KMS-11 (cell line): ENCODE data around the gene FAM168A.

Experiments used
- H2AFZ ChIP-seq: fragments of 200-600 bp; sonication (generic); 2 replicates; pipeline ENCODE4 v1.6.1; 2016; ENCODE audit warnings: antibody characterized with exemption, mixed run types, low read depth
- H3K27ac ChIP-seq: fragments of 200-600 bp; sonication (generic); 2 replicates; pipeline ENCODE4 v1.6.1; 2016; ENCODE audit warnings: mild to moderate bottlenecking, mixed run types
- H3K27me3 ChIP-seq: fragments of 200-600 bp; sonication (generic); 2 replicates; pipeline ENCODE4 v1.6.1; 2017; ENCODE audit warnings: mild to moderate bottlenecking, low read depth, mixed run types, moderate library complexity; ENCODE audit not compliant: insufficient read depth
- H3K36me3 ChIP-seq: fragments of 200-600 bp; sonication (generic); 2 replicates; pipeline ENCODE4 v1.6.1; 2017; ENCODE audit warnings: mild to moderate bottlenecking, mixed run types; ENCODE audit not compliant: insufficient read depth
- H3K4me1 ChIP-seq: fragments of 200-600 bp; sonication (generic); 2 replicates; pipeline ENCODE4 v1.6.1; 2016; ENCODE audit warnings: mild to moderate bottlenecking, low read depth, mixed run types; ENCODE audit not compliant: poor library complexity, severe bottlenecking
- H3K4me2 ChIP-seq: fragments of 200-600 bp; sonication (generic); 2 replicates; pipeline ENCODE4 v1.7.0; 2016; ENCODE audit warnings: mild to moderate bottlenecking, mixed run types
- H3K4me3 ChIP-seq: fragments of 200-600 bp; sonication (generic); IDR thresholded peaks from 2 replicates; pipeline ENCODE4 v1.6.1; 2017; ENCODE audit warnings: low read depth, low read length, mixed read lengths; ENCODE audit not compliant: insufficient read depth
- H3K79me2 ChIP-seq: fragments of 200-600 bp; sonication (generic); 2 replicates; pipeline ENCODE4 v1.6.1; 2016; ENCODE audit warnings: low read depth, mixed run types; ENCODE audit not compliant: insufficient read depth
- H3K9ac ChIP-seq: fragments of 200-600 bp; sonication (generic); 2 replicates; pipeline ENCODE4 v1.6.1; 2016; ENCODE audit warnings: mild to moderate bottlenecking, mixed run types
- H4K20me1 ChIP-seq: fragments of 200-600 bp; sonication (generic); 2 replicates; pipeline ENCODE4 v1.6.1; 2016; ENCODE audit warnings: mild to moderate bottlenecking, mixed run types; ENCODE audit not compliant: insufficient read depth
- TF ChIP-seq, protein P1 (sequence below): fragments of 200-600 bp; sonication (generic); conservative IDR thresholded peaks from 2 replicates; pipeline ENCODE4 v1.6.1; 2017; ENCODE audit warnings: low read depth, mild to moderate bottlenecking, antibody characterized with exemption, low read length, moderate library complexity, mixed read lengths

FAM168A gene

DNA sequence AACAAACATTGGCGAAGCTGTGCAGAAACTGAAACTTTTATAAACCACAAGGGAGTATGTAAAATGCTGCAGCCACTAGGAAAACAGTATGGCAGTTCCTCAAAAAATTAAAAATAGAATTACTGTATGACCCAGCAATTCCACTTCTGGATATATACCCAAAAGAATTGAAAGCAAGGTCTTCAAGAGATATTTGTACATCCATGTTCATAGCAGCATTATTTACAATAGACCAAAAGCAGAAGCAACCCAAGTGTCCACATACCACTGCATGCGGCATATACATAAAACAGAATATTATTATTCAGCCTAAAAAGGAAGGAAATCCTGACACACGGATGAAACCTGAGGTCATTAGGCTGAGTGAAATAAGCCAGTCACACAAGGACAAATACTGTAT, 135.9 kb downstream of the FAM168A start:
- no peaks in the 10 kb centered on the region for H3K79me2 ChIP-seq
- TF ChIP-seq, protein P1, sequence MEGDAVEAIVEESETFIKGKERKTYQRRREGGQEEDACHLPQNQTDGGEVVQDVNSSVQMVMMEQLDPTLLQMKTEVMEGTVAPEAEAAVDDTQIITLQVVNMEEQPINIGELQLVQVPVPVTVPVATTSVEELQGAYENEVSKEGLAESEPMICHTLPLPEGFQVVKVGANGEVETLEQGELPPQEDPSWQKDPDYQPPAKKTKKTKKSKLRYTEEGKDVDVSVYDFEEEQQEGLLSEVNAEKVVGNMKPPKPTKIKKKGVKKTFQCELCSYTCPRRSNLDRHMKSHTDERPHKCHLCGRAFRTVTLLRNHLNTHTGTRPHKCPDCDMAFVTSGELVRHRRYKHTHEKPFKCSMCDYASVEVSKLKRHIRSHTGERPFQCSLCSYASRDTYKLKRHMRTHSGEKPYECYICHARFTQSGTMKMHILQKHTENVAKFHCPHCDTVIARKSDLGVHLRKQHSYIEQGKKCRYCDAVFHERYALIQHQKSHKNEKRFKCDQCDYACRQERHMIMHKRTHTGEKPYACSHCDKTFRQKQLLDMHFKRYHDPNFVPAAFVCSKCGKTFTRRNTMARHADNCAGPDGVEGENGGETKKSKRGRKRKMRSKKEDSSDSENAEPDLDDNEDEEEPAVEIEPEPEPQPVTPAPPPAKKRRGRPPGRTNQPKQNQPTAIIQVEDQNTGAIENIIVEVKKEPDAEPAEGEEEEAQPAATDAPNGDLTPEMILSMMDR: no peak
- peak overlapping the region; percentile 63 for H3K4me2 ChIP-seq
- no peak overlapping the region for H3K4me3 ChIP-seq
- H2AFZ ChIP-seq: no peak overlapping the region
- H3K4me1 ChIP-seq: peaks cover 21% of the 10 kb centered on the region
- no peak overlapping the region for H3K9ac ChIP-seq
- no peaks in the 10 kb centered on the region for H3K36me3 ChIP-seq
- no peaks in the 10 kb centered on the region for H3K27me3 ChIP-seq
- H4K20me1 ChIP-seq: no peaks in the 10 kb centered on the region
- H3K27ac ChIP-seq: no peak overlapping the region

DNA sequence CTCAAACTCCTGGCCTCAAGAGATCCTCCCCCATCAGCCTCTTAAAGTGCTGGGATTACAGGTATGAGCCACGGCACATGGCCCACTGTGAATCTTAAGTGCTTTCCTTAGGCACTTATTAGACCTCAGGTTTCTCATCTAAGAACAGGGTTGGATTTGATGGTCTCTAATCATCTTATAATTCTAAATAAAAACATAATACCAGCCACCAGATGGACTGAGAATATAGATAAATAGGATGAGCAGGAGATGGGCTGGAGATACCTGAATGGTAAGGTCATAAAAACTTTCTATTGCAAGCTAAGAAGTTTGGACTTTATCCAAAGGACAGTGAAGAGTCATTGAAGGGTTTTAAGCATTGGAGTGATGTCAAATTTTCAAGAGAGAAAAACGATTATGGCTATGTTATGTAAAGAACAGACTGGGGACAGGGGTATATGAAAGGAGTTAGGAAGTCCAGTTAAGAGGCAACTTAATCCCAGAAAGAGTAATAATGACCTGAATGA, 136.5 kb downstream of the FAM168A start:
- no peaks in the 10 kb centered on the region for H3K36me3 ChIP-seq
- peaks cover 21% of the 10 kb centered on the region for H3K4me1 ChIP-seq
- no peak overlapping the region for H3K27ac ChIP-seq
- TF ChIP-seq, protein P1: no peak
- no peak overlapping the region for H2AFZ ChIP-seq
- H3K4me2 ChIP-seq: peak overlapping the region; percentile 63; the same call in 1 of the 2 replicates
- no peaks in the 10 kb centered on the region for H3K79me2 ChIP-seq
- H3K9ac ChIP-seq: no peak overlapping the region
- H4K20me1 ChIP-seq: no peaks in the 10 kb centered on the region
- no peak overlapping the region for H3K4me3 ChIP-seq
- no peaks in the 10 kb centered on the region for H3K27me3 ChIP-seq

DNA sequence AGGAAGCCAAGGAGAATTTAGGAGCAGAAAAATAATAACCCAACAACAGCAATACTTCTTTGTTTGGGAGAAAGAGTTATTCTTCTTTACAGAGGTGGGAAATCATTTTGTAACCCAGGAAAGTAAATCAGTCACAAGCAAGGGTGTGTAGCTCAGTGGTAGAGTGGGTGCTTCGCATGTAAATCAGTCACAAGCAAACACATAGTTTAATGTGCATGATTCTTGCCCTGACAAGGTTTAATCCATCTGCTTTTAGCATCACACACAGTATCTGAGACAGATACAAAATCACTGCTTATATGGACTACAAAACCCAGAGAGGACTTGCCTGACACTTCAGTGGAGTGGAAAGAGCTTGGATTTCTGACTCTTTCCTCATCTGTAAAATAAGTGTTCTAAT, 139.7 kb downstream of the FAM168A start:
- no peak overlapping the region for H2AFZ ChIP-seq
- no peaks in the 10 kb centered on the region for H3K27me3 ChIP-seq
- TF ChIP-seq, protein P1: no peak

DNA sequence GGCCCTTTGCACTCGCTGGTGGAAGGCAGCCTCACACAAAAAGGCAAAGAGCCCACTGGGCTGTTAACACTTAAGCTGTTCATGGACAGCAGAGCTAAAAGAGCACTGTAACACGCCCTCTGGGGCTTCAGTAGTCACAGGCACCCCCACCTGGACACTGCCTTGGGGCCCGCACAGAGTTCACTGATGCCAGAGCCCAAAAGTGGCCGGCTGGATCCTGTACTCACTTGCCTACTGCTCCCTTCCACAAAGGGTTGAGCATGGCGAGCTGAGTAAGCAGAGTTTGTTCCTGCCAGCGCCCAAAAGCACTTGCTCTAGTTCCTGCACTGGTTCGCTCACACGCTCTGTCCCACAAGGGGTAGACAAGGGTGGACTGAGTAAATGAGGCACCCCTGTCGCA, 142.9 kb downstream of the FAM168A start:
- Histone ChIP-seq H3K4me1 (no peaks in the 10 kb centered on the region), H3K9ac (no peak overlapping the region), H3K27ac (no peak overlapping the region), H3K27me3 (no peaks in the 10 kb centered on the region), H3K79me2 (no peaks in the 10 kb centered on the region), H2AFZ (no peak overlapping the region), H4K20me1 (no peaks in the 10 kb centered on the region), H3K4me2 (no peak overlapping the region), H3K4me3 (no peak overlapping the region), H3K36me3 (no peaks in the 10 kb centered on the region)
- TF ChIP-seq, protein P1: no peak

More for the DNA sequence above, 139.7 kb downstream of the FAM168A start:
- no peak overlapping the region for H3K4me3 ChIP-seq
- no peak overlapping the region for H3K4me2 ChIP-seq
- no peaks in the 10 kb centered on the region for H3K79me2 ChIP-seq
- no peak overlapping the region for H3K27ac ChIP-seq
- H4K20me1 ChIP-seq: no peaks in the 10 kb centered on the region
- H3K4me1 ChIP-seq: peaks cover 21% of the 10 kb centered on the region
- H3K9ac ChIP-seq: no peak overlapping the region
- no peaks in the 10 kb centered on the region for H3K36me3 ChIP-seq
